SK-N-SH treated with all-trans-retinoic acid at 6 μM for 48 hours (cell line): ENCODE results near the gene TBC1D9.

ENCODE experiments used
- ATAC-seq: fragments of 200-7000 bp; cut with Tn5 transposase; 3 replicates; pipeline ENCODE4 v1.9.1; 2020; ENCODE audit warnings: mild to moderate bottlenecking, moderate library complexity
- ARNTL ChIP-seq: fragments of 450-650 bp; formaldehyde crosslinking; IDR thresholded peaks from 2 replicates; pipeline ENCODE4 v1.5.0; 2020; ENCODE audit warnings: low read depth, mild to moderate bottlenecking, moderate library complexity, borderline replicate concordance
- BACH2 ChIP-seq: fragments of 250-450 bp; sonication (Bioruptor Pico); IDR thresholded peaks from 2 replicates; pipeline ENCODE4 v1.9.0; 2021; ENCODE audit warnings: mild to moderate bottlenecking, borderline replicate concordance
- CREB5 ChIP-seq: fragments of 250-450 bp; sonication (Bioruptor Pico); IDR thresholded peaks from 2 replicates; pipeline ENCODE4 v1.5.1; 2020; ENCODE audit warnings: low read depth, mild to moderate bottlenecking, moderate library complexity
- CSDC2 ChIP-seq: fragments of 250-450 bp; sonication (Bioruptor Pico); IDR thresholded peaks from 2 replicates; pipeline ENCODE4 v1.5.0; 2020; ENCODE audit warnings: mild to moderate bottlenecking, moderate library complexity
- GLIS3 ChIP-seq: fragments of 250-450 bp; sonication (Bioruptor Pico); IDR thresholded peaks from 2 replicates; pipeline ENCODE4 v1.5.0; 2020; ENCODE audit warnings: mild to moderate bottlenecking, moderate library complexity
- ISL1 ChIP-seq: fragments of 250-450 bp; sonication (Bioruptor Pico); IDR thresholded peaks from 2 replicates; pipeline ENCODE4 v2.1.2; 2022; ENCODE audit warnings: mild to moderate bottlenecking, moderate library complexity
- OSR1 ChIP-seq: fragments of 250-450 bp; sonication (Bioruptor Pico); IDR thresholded peaks from 2 replicates; pipeline ENCODE4 v1.8.0; 2022; ENCODE audit warnings: moderate library complexity, mild to moderate bottlenecking, inconsistent platforms
- PATZ1 ChIP-seq: fragments of 250-450 bp; sonication (Bioruptor Pico); IDR thresholded peaks from 2 replicates; pipeline ENCODE4 v1.8.0; 2020; ENCODE audit warnings: mild to moderate bottlenecking, moderate library complexity, borderline replicate concordance
- POU6F1 ChIP-seq: fragments of 250-450 bp; sonication (Bioruptor Pico); IDR thresholded peaks from 2 replicates; pipeline ENCODE4 v1.8.0; 2021; ENCODE audit warnings: low read depth, mild to moderate bottlenecking, moderate library complexity, borderline replicate concordance
- PPARA ChIP-seq: fragments of 250-450 bp; sonication (Bioruptor Pico); IDR thresholded peaks from 2 replicates; pipeline ENCODE4 v1.5.0; 2020; ENCODE audit warnings: mild to moderate bottlenecking, borderline replicate concordance
- RARB ChIP-seq: fragments of 250-450 bp; sonication (Bioruptor Pico); IDR thresholded peaks from 2 replicates; pipeline ENCODE4 v1.8.0; 2021; ENCODE audit warnings: mild to moderate bottlenecking, moderate library complexity
- TSHZ2 ChIP-seq: fragments of 250-450 bp; sonication (Bioruptor Pico); IDR thresholded peaks from 2 replicates; pipeline ENCODE4 v1.5.0; 2020; ENCODE audit warnings: mild to moderate bottlenecking, moderate library complexity
- ZFP3 ChIP-seq: fragments of 250-450 bp; sonication (Bioruptor Pico); IDR thresholded peaks from 2 replicates; pipeline ENCODE4 v1.5.0; 2020; ENCODE audit warnings: mild to moderate bottlenecking, moderate library complexity
- ZFP30 ChIP-seq: fragments of 450-650 bp; formaldehyde crosslinking; IDR thresholded peaks from 2 replicates; pipeline ENCODE4 v1.5.0; 2022; ENCODE audit warnings: mild to moderate bottlenecking, moderate library complexity
- ZNF565 ChIP-seq: fragments of 450-650 bp; formaldehyde crosslinking; conservative IDR thresholded peaks from 2 replicates; pipeline ENCODE4 v1.5.0; 2020; ENCODE audit warnings: low read depth, mild to moderate bottlenecking, moderate library complexity
- ZNF70 ChIP-seq: fragments of 450-650 bp; formaldehyde crosslinking; IDR thresholded peaks from 2 replicates; pipeline ENCODE4 v1.5.0; 2020; ENCODE audit warnings: mild to moderate bottlenecking, moderate library complexity
- ZNF8 ChIP-seq: fragments of 450-650 bp; formaldehyde crosslinking; IDR thresholded peaks from 2 replicates; pipeline ENCODE4 v1.5.0; 2020; ENCODE audit warnings: mild to moderate bottlenecking, moderate library complexity

TBC1D9 gene

GRCh38 chr4:140571620-140572019, 184.6 kb downstream of the TBC1D9 start:
- ATAC-seq = no peak

More at GRCh38 chr4:140571620-140572019, 184.6 kb downstream of the TBC1D9 start:
- TF ChIP-seq PPARA (CRISPR knock-in tag) (no peak), ZFP3 (CRISPR knock-in tag) (no peak), CSDC2 (no peak), TSHZ2 (CRISPR knock-in tag) (no peak), RARB (CRISPR knock-in tag) (no peak), OSR1 (CRISPR knock-in tag) (no peak), ZNF70 (no peak), ZFP30 (no peak), BACH2 (CRISPR knock-in tag) (no peak), ZNF565 (no peak), ZNF8 (CRISPR knock-in tag) (no peak), PATZ1 (CRISPR knock-in tag) (no peak), POU6F1 (CRISPR knock-in tag) (no peak), CREB5 (CRISPR knock-in tag) (no peak), ARNTL (CRISPR knock-in tag) (no peak), GLIS3 (CRISPR knock-in tag) (no peak), ISL1 (CRISPR knock-in tag) (no peak)
